Measurements from ENCODE around the gene MYO10. TPM values are rescaled to one million over a fixed set of nuclear protein-coding genes. Genes with fewer than 3 reads are reported as not detected.

MYO10 gene
- total and polyA plus RNA-seq, 2 experiments from 2014 or later, result 119 to 276 TPM

GRCh38 chr5:16759147-16759773 lies 176.8 kb downstream of the MYO10 start:
- Histone ChIP-seq H3K4me2 (no peak overlapping the region), H3K79me2 (replicated peaks; ENCODE audit: insufficient read depth) (no peaks in the 10 kb centered on the region), H2AFZ (no peak overlapping the region), H3K27ac (ENCODE audit: low read depth) (peak overlapping the region; percentile 53), H3K27me3 (ENCODE audit: insufficient read depth) (no peaks in the 10 kb centered on the region), H4K20me1 (replicated peaks; ENCODE audit: insufficient read depth) (no peaks in the 10 kb centered on the region), H3K4me3 (no peak overlapping the region), H3F3A (replicated peaks; ENCODE audit: low read depth) (no peaks in the 10 kb centered on the region), H3K4me1 (ENCODE audit: insufficient read depth) (peaks cover 7% of the 10 kb centered on the region), H3K36me3 (ENCODE audit: insufficient read depth) (peaks cover 19% of the 10 kb centered on the region), H3K9me2 (ENCODE audit: insufficient read depth) (no peaks in the 10 kb centered on the region)
- ATAC-seq (no peak), DNase-seq (ENCODE audit: low spot score) (no peak)
- Mint-ChIP-seq H3K9me3 (no peaks in the 10 kb centered on the region), H3K36me3 (ENCODE audit: low read depth) (peaks cover 52% of the 10 kb centered on the region), H3K27me3 (ENCODE audit: insufficient read depth, low read depth, poor library complexity) (peaks cover 3% of the 10 kb centered on the region), H3K27ac (peak overlapping the region; percentile 21; the same call in 1 of the 2 replicates), H3K4me1 (peaks cover 15% of the 10 kb centered on the region), H3K4me3 (no peak overlapping the region)
- TF ChIP-seq POLR2AphosphoS5 (IDR thresholded peaks at IDR 0.05; ENCODE audit: low read depth), result no peak
- TF ChIP-seq CREB1 (CRISPR knock-in tag; IDR thresholded peaks at IDR 0.05; ENCODE audit: low read depth), result no peak
- no peak for TF ChIP-seq EZH2 (IDR thresholded peaks at IDR 0.05; ENCODE audit: low read depth, unreplicated experiment)
- no peak for TF ChIP-seq ZNF462 (CRISPR knock-in tag; IDR thresholded peaks at IDR 0.05)
- TF ChIP-seq JUNB (IDR thresholded peaks at IDR 0.05; ENCODE audit: unreplicated experiment), result no peak
- TF ChIP-seq, protein P1, sequence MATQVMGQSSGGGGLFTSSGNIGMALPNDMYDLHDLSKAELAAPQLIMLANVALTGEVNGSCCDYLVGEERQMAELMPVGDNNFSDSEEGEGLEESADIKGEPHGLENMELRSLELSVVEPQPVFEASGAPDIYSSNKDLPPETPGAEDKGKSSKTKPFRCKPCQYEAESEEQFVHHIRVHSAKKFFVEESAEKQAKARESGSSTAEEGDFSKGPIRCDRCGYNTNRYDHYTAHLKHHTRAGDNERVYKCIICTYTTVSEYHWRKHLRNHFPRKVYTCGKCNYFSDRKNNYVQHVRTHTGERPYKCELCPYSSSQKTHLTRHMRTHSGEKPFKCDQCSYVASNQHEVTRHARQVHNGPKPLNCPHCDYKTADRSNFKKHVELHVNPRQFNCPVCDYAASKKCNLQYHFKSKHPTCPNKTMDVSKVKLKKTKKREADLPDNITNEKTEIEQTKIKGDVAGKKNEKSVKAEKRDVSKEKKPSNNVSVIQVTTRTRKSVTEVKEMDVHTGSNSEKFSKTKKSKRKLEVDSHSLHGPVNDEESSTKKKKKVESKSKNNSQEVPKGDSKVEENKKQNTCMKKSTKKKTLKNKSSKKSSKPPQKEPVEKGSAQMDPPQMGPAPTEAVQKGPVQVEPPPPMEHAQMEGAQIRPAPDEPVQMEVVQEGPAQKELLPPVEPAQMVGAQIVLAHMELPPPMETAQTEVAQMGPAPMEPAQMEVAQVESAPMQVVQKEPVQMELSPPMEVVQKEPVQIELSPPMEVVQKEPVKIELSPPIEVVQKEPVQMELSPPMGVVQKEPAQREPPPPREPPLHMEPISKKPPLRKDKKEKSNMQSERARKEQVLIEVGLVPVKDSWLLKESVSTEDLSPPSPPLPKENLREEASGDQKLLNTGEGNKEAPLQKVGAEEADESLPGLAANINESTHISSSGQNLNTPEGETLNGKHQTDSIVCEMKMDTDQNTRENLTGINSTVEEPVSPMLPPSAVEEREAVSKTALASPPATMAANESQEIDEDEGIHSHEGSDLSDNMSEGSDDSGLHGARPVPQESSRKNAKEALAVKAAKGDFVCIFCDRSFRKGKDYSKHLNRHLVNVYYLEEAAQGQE (IDR thresholded peaks at IDR 0.05; ENCODE audit: unreplicated experiment), result no peak
- TF ChIP-seq, protein P2, sequence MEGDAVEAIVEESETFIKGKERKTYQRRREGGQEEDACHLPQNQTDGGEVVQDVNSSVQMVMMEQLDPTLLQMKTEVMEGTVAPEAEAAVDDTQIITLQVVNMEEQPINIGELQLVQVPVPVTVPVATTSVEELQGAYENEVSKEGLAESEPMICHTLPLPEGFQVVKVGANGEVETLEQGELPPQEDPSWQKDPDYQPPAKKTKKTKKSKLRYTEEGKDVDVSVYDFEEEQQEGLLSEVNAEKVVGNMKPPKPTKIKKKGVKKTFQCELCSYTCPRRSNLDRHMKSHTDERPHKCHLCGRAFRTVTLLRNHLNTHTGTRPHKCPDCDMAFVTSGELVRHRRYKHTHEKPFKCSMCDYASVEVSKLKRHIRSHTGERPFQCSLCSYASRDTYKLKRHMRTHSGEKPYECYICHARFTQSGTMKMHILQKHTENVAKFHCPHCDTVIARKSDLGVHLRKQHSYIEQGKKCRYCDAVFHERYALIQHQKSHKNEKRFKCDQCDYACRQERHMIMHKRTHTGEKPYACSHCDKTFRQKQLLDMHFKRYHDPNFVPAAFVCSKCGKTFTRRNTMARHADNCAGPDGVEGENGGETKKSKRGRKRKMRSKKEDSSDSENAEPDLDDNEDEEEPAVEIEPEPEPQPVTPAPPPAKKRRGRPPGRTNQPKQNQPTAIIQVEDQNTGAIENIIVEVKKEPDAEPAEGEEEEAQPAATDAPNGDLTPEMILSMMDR (conservative IDR thresholded peaks at IDR 0.05; ENCODE audit: low read depth in 2 of 2), result no peak
- no peak for TF ChIP-seq ZNF331 (CRISPR knock-in tag; IDR thresholded peaks at IDR 0.05; ENCODE audit: low read depth)
- no peak for TF ChIP-seq EZH2phosphoT487 (IDR thresholded peaks at IDR 0.05; ENCODE audit: unreplicated experiment)
- no peak for TF ChIP-seq ETS1 (IDR thresholded peaks at IDR 0.05)
- TF ChIP-seq ZNF114 (CRISPR knock-in tag; IDR thresholded peaks at IDR 0.05), result no peak
- no peak for TF ChIP-seq NANOG (IDR thresholded peaks at IDR 0.05; ENCODE audit: borderline replicate concordance)
- no peak for TF ChIP-seq STAT1 (IDR thresholded peaks at IDR 0.05; ENCODE audit: unreplicated experiment)

Data from GM23338 (cell line).